ENCODE data around the gene TRAPPC6A. TPM values are rescaled to one million over a fixed set of nuclear protein-coding genes. Genes with fewer than 3 reads are reported as not detected.

The TRAPPC6A gene
- total and polyA plus RNA-seq, 2 of the 4 experiments (the other 2 are of a cell fraction): 4.1 to 13.4 TPM

DNA sequence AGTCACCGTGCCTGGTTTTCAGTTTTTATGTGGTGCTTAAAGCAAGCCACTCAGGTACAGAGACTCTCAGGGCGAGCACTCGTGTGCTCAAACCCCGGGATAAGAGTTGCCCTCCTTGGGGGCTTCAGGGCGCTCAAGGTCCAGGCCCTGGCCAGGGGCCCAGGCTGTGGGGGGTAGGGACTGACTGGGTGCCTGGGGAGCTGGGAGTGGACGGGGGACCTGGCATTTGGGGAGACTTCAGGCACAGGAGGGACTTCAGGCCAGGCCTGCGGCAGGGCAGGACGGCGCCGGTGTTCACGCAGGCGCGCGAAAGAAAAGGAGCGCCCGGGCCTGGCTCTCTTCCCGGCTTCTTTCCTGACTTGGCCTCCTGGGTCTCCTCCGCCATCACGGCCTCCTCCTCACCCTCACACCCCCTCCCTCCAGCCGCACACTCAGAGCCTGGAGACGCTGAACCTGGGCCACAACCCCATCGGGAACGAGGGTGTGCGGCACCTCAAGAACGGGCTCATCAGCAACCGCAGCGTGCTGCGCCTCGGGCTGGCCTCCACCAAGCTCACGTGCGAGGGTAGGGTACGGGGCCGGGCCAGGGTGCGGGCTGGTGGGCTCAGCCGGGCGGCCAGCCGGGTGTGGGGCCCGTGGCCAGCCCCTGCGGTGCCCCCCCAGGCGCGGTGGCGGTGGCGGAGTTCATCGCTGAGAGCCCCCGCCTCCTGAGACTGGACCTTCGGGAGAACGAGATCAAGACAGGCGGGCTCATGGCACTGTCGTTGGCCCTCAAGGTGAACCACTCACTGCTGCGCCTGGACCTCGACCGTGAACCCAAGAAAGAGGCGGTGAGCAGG lies 33.4 kb downstream of the TRAPPC6A start:
- TF ChIP-seq, protein P1, sequence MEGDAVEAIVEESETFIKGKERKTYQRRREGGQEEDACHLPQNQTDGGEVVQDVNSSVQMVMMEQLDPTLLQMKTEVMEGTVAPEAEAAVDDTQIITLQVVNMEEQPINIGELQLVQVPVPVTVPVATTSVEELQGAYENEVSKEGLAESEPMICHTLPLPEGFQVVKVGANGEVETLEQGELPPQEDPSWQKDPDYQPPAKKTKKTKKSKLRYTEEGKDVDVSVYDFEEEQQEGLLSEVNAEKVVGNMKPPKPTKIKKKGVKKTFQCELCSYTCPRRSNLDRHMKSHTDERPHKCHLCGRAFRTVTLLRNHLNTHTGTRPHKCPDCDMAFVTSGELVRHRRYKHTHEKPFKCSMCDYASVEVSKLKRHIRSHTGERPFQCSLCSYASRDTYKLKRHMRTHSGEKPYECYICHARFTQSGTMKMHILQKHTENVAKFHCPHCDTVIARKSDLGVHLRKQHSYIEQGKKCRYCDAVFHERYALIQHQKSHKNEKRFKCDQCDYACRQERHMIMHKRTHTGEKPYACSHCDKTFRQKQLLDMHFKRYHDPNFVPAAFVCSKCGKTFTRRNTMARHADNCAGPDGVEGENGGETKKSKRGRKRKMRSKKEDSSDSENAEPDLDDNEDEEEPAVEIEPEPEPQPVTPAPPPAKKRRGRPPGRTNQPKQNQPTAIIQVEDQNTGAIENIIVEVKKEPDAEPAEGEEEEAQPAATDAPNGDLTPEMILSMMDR (conservative IDR thresholded peaks at IDR 0.05; ENCODE audit: low read depth, low read length): no peak
- no peak for TF ChIP-seq ELK1 (IDR thresholded peaks at IDR 0.05; ENCODE audit: borderline replicate concordance, low read depth, low read length)
- TF ChIP-seq BHLHE40 (IDR thresholded peaks at IDR 0.05; ENCODE audit: low read depth, low read length): no peak
- TF ChIP-seq MAFK (IDR thresholded peaks at IDR 0.05; ENCODE audit: low read depth, low read length): no peak
- no peak for TF ChIP-seq MXI1 (IDR thresholded peaks at IDR 0.05; ENCODE audit: borderline replicate concordance, low read depth, low read length)
- no peak for TF ChIP-seq RCOR1 (IDR thresholded peaks at IDR 0.05; ENCODE audit: insufficient replicate concordance, low read length)
- no peak for TF ChIP-seq SMC3 (IDR thresholded peaks at IDR 0.05; ENCODE audit: low read depth, low read length)
- TF ChIP-seq NFE2L2 (IDR thresholded peaks at IDR 0.05; ENCODE audit: low read depth, low read length): no peak
- no peak for TF ChIP-seq MAZ (IDR thresholded peaks at IDR 0.05; ENCODE audit: borderline replicate concordance, low read depth, low read length)
- intact Hi-C loops (cut with micrococcal nuclease): no loop called here
- Histone ChIP-seq H3K23ac (ENCODE audit: low read depth, low read length) (no peak overlapping the region), H3K27me3 (ENCODE audit: control insufficient read depth, insufficient read depth, low read length) (no peaks in the 10 kb centered on the region), H2BK20ac (ENCODE audit: low read depth, low read length) (no peak overlapping the region), H3K9ac (ENCODE audit: low read depth, low read length) (no peak overlapping the region), H3K4ac (ENCODE audit: low read depth, low read length) (no peak overlapping the region), H3K27ac (ENCODE audit: insufficient read depth, low read length) (no peak overlapping the region), H4K8ac (ENCODE audit: low read depth in 2 of 2, low read length in 2 of 2) (no peak overlapping the region), H3K79me1 (ENCODE audit: low read depth in 1 of 2, low read length in 2 of 2) (peaks cover 2 to 9% of the 10 kb centered on the region in 2 experiments; a peak in 1 of 4 replicates), H2BK120ac (ENCODE audit: low read depth, low read length) (no peak overlapping the region), H2BK15ac (ENCODE audit: low read depth, low read length) (no peak overlapping the region), H2AFZ (replicated peaks; ENCODE audit: low read length, poor library complexity) (no peak overlapping the region), H3K9me3 (ENCODE audit: control insufficient read depth, insufficient read depth, low read length) (no peaks in the 10 kb centered on the region), H3K4me3 (ENCODE audit: insufficient read depth, low read depth, low read length) (no peak overlapping the region), H3K36me3 (ENCODE audit: control insufficient read depth, insufficient read depth, low read length) (peaks cover 45% of the 10 kb centered on the region), H3K18ac (ENCODE audit: low read depth, low read length) (no peak overlapping the region), H3K14ac (replicated peaks; ENCODE audit: low read depth, low read length) (no peak overlapping the region), H3K9me1 (ENCODE audit: insufficient read depth, low read length) (no peaks in the 10 kb centered on the region), H3K4me2 (ENCODE audit: low read depth, low read length) (no peak overlapping the region), H4K5ac (ENCODE audit: low read depth, low read length) (no peak overlapping the region), H3K4me1 (ENCODE audit: control insufficient read depth, insufficient read depth, low read length) (no peaks in the 10 kb centered on the region), H4K20me1 (ENCODE audit: insufficient read depth, low read length) (no peaks in the 10 kb centered on the region; the same call in 1 of the 2 replicates), H2AK5ac (ENCODE audit: low read depth, low read length) (no peak overlapping the region), H4K91ac (ENCODE audit: insufficient read depth, low read depth, low read length) (no peak overlapping the region), H2AK9ac (replicated peaks; ENCODE audit: low read depth, low read length, poor library complexity) (no peak overlapping the region), H3K56ac (ENCODE audit: extremely low read depth, insufficient read depth, low read length) (no peak overlapping the region), H2BK5ac (ENCODE audit: low read depth, low read length, poor library complexity, severe bottlenecking) (no peak overlapping the region)
- POLR2A ChIA-PET (ENCODE audit: unreplicated experiment): no interaction called here
- CTCF ChIA-PET: no interaction called here
- ATAC-seq (ENCODE audit: low read depth): no peak
- no peak for DNase-seq
- in situ Hi-C loops (cut with MboI; ENCODE audit: low sequenced_read_pairs): no loop called here
- no TSS peak for BruUV-seq (replicated peaks)
- WGBS, 2 experiments (ENCODE audit: extremely low coverage in 2 of 2, insufficient read length in 1 of 2): 94% methylated on average over 27 of the region's 53 CpGs; no CpG with 5 or more reads in 1 of the 2 experiments
- dilution Hi-C loops (cut with HindIII; ENCODE audit: low sequenced_read_pairs, unreplicated experiment): no loop called here

All from IMR-90 (cell line).